ENCODE results near the gene CDCP2. TPM values are rescaled to one million over a fixed set of nuclear protein-coding genes. Genes with fewer than 3 reads are reported as not detected.

CDCP2 gene
- total RNA-seq, 2 donors from 2014 or later = 0.10 TPM; not detected in 1

DNA sequence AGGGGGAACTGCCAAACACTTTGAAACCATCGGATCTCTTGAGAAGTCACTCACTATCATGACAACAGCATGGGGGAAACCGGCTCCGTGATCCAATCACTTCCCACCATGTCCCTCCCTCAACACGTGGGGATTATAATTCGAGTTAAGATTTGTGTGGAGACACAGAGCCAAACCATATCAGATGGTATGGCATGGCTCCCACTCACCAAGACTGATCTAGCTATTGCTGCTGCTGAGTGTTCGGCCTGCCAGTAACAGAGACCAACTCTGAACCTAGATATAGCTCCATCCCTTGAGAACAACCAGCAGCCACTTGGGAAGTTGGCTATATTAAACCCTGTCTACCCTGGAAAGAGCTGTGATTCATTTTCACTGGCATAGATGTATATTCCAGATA, 49.4 kb downstream of the CDCP2 start:
- no peaks in the 10 kb centered on the region for H3K27me3 ChIP-seq
- no peak for DNase-seq
- H3K4me1 ChIP-seq = no peaks in the 10 kb centered on the region
- no peak overlapping the region for H3K27ac ChIP-seq
- intact Hi-C loops (cut with DNase I) = no loop called here
- TF ChIP-seq, protein P1, sequence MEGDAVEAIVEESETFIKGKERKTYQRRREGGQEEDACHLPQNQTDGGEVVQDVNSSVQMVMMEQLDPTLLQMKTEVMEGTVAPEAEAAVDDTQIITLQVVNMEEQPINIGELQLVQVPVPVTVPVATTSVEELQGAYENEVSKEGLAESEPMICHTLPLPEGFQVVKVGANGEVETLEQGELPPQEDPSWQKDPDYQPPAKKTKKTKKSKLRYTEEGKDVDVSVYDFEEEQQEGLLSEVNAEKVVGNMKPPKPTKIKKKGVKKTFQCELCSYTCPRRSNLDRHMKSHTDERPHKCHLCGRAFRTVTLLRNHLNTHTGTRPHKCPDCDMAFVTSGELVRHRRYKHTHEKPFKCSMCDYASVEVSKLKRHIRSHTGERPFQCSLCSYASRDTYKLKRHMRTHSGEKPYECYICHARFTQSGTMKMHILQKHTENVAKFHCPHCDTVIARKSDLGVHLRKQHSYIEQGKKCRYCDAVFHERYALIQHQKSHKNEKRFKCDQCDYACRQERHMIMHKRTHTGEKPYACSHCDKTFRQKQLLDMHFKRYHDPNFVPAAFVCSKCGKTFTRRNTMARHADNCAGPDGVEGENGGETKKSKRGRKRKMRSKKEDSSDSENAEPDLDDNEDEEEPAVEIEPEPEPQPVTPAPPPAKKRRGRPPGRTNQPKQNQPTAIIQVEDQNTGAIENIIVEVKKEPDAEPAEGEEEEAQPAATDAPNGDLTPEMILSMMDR (IDR thresholded peaks at IDR 0.05) = no peak
- no peak overlapping the region for H3K9ac ChIP-seq (ENCODE audit: low read depth in 2 of 2, low read length in 2 of 2)
- H3K9me3 ChIP-seq = no peaks in the 10 kb centered on the region
- H3K4me3 ChIP-seq = no peak overlapping the region
- H3K36me3 ChIP-seq = no peaks in the 10 kb centered on the region

DNA sequence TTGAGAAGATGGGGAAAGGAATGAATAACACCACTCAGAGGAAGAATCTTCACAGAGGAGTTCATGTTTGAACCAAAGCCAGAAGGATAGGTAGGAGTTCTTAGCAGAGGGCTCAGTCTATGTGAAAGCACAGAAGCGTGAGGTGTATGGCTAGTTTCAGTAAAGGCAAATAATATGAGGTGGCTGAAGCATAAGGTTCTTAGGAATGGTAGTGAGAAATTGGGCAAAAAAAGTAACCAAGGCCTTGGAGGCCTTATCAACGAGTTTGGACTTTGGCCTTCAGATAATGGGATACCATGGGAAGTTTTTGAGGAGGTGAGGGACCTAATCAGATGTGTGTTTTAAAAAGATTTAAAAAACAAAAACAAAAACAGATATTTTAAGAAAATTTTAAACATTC, 52.3 kb downstream of the CDCP2 start:
- Histone ChIP-seq H3K27me3 (no peaks in the 10 kb centered on the region), H3K36me3 (no peaks in the 10 kb centered on the region), H3K27ac (no peak overlapping the region), H3K4me3 (no peak overlapping the region), H3K9ac (ENCODE audit: low read depth in 2 of 2, low read length in 2 of 2) (no peak overlapping the region), H3K9me3 (no peaks in the 10 kb centered on the region), H3K4me1 (no peaks in the 10 kb centered on the region)
- intact Hi-C loops (cut with DNase I) = no loop called here
- DNase-seq = no peak
- TF ChIP-seq, protein P1 (IDR thresholded peaks at IDR 0.05) = no peak

DNA sequence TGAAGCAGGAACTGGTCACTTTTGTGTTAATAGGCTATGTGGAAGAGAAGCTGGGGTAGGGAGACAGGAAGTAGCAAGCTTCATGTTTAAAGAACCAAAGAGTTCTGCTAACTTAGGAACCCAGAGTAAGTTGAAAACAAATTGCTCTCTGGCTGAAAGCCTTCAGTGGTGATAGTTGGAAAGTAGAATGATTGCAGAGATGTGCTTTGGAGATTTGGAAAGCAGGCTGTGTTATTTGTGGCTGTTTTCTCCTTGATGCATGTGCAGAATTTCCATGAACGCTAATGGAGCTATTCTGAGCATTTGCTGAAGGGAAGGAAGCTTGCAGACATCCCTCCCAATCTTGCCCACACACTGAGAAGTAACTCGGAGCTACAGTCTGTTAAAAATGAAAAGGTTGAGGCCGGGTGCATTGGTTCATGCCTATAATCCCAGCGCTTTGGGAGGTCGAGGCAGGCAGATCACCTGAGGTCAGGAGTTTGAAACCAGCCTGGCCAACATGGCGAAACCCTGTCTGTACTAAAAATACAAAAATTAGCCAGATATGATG, 53.7 kb downstream of the CDCP2 start:
- intact Hi-C loops (cut with DNase I) = no loop called here
- H3K27me3 ChIP-seq = no peaks in the 10 kb centered on the region
- no peak overlapping the region for H3K27ac ChIP-seq
- H3K4me3 ChIP-seq = no peak overlapping the region
- no peak overlapping the region for H3K9ac ChIP-seq (ENCODE audit: low read depth in 2 of 2, low read length in 2 of 2)
- no peaks in the 10 kb centered on the region for H3K9me3 ChIP-seq
- peak; percentile 6 for DNase-seq
- TF ChIP-seq, protein P1 (IDR thresholded peaks at IDR 0.05) = no peak
- H3K36me3 ChIP-seq = no peaks in the 10 kb centered on the region
- H3K4me1 ChIP-seq = peaks cover 9% of the 10 kb centered on the region

DNA sequence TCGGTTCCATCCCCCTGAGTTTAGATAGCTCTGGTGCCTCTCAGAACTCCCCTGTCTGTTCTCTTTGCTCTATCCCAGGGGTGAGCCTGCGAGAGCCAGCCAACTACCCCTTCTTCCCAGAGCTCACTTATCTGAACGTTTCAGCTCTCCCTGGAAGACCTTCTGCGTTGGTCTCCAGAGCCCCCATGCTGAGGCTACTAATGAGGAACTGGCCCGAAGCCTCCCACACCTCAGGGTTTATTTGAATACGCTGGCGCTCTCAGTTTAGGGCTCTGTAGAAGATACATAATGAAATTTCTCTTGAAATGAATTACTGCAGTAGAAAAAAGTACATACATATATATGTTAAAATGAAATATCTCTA, 55.9 kb downstream of the CDCP2 start:
- Histone ChIP-seq H3K9ac (ENCODE audit: low read depth in 2 of 2, low read length in 2 of 2) (no peak overlapping the region), H3K4me3 (no peak overlapping the region), H3K27ac (no peak overlapping the region), H3K9me3 (no peaks in the 10 kb centered on the region), H3K27me3 (no peaks in the 10 kb centered on the region), H3K4me1 (peaks cover 9% of the 10 kb centered on the region), H3K36me3 (no peaks in the 10 kb centered on the region)
- TF ChIP-seq, protein P1 (IDR thresholded peaks at IDR 0.05) = no peak
- peak; percentile 8 for DNase-seq
- intact Hi-C loops (cut with DNase I) = no loop called here

DNA sequence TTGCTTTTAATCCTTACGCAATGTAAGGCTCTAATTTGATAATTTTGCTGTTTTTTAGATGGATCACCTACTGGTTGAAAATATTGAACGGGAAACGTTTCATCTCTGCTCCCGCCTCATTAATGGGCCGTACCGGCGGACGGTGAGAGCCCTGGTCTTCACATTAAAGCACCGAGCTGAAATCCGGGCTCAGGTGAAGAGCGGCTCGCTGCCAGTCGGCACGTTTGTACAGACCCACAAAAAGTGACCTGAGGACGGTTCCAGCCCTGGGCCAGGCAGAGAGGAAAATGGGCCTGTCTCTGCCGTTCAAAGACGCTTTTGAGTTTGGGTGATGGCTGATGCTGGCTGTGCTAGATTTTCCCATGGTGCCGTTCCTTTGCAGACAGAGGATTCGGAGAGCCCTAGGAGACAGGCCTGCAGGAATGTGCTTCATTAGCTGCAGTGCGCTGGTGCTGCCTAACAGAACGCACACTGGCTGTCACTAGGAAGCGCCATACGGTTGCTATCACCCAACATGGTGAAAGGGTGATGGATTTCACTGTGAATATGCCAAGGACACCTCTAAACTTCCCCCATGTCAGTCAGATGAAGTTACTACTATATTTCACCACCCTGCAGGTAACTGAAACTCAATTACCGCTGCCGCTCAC, 56.4 kb downstream of the CDCP2 start:
- Histone ChIP-seq H3K9me3 (no peaks in the 10 kb centered on the region), H3K36me3 (no peaks in the 10 kb centered on the region), H3K27ac (no peak overlapping the region), H3K4me3 (no peak overlapping the region), H3K27me3 (no peaks in the 10 kb centered on the region), H3K9ac (ENCODE audit: low read depth in 2 of 2, low read length in 2 of 2) (no peak overlapping the region), H3K4me1 (peaks cover 9% of the 10 kb centered on the region)
- intact Hi-C loops (cut with DNase I) = no loop called here
- DNase-seq = peak; percentile 16
- TF ChIP-seq, protein P1 (IDR thresholded peaks at IDR 0.05) = no peak
